GM19099 (cell line): ENCODE measurements around the gene MCC.

Experiments
- POLR2A ChIP-seq: IDR thresholded peaks from 3 replicates; pipeline ENCODE4 v1.6.1; 2011; ENCODE audit warnings: low read depth; ENCODE audit not compliant: insufficient read length; ENCODE audit errors: extremely low read depth

MCC gene

GRCh38 chr5:113394658-113395057, 93.6 kb downstream of the MCC start:
- no peak for TF ChIP-seq POLR2A

- TF ChIP-seq POLR2A = no peak
These were observed 98.0 kb downstream of the MCC start for GRCh38 chr5:113390224-113390623.

- no peak for TF ChIP-seq POLR2A
These were observed 99.1 kb downstream of the MCC start for GRCh38 chr5:113389116-113389515.

GRCh38 chr5:113387844-113388243, 100.4 kb downstream of the MCC start:
- no peak for TF ChIP-seq POLR2A

- TF ChIP-seq POLR2A = no peak
These were observed 103.4 kb downstream of the MCC start for GRCh38 chr5:113384782-113385285.

- no peak for TF ChIP-seq POLR2A
These were observed 105.5 kb downstream of the MCC start for GRCh38 chr5:113382731-113383130.

GRCh38 chr5:113381791-113382190, 106.5 kb downstream of the MCC start:
- no peak for TF ChIP-seq POLR2A

- TF ChIP-seq POLR2A = no peak
These were observed 107.4 kb downstream of the MCC start for GRCh38 chr5:113380807-113381326.

DNA sequence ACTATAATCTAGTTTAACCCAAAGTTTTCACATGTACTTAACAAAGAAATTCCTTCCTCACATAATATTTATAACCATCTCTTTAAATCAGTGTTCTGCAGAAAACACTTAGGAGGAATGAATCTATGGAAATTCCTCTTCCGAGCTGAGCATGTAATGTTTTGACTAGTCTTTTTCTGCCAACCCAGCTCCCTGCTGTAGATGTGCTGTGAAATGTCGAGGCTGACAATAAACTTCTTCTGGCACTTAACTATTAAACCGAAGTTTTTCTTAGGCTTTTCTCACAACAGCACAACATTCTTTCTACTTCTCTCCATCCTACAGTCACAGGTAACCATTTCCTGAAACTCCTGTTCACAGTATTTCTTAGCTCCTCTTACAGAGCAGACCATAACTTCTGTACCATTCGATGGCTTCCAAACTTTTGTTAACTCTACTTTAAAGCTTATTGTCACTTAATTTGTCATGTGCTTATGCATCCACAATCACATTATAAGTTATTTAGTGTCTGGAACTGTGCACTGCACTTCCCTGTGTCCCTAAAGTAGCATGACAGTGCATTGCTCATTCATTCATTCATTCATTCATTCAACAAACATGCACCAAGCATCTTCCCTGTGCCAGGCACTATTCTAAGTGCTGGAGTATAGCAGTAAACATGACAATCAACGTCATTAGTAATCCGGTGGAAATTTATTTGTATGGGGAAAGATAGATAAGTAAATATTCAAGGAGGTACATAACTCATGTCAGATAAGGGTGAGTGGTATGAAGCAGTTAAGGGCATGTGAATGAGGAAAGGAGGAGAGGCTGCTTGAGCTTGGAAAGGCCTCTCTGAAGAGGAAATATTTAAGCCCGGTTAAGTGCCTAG, 108.1 kb downstream of the MCC start:
- no peak for TF ChIP-seq POLR2A

DNA sequence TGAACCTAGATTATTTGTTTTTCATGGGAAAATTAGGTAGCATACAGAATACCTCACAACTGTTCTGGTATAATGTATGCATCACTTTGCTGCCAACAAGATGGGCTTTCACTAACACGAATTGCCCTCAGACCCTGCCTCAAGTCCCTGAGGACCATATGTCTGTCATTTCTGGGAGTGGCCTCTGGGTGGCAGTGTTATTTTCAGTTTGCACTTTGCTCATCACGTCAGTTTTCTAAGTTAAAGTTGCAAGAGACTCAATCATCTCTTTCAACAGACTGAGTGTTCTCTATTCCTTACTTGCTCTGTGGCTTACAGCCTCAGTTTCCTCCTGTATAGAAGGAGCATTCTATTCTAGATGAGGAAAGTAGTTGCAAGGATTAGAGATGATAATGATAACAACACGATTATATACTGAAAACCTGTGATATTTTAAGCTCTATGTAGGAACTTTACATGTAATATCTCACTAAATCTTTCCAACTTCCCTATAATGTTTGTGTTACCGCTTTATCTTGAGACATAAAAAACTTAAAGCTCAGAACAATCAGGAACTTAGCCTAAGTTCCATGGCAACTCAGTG, 109.2 kb downstream of the MCC start:
- no peak for TF ChIP-seq POLR2A

GRCh38 chr5:113378514-113378913, 109.7 kb downstream of the MCC start:
- TF ChIP-seq POLR2A = no peak

DNA sequence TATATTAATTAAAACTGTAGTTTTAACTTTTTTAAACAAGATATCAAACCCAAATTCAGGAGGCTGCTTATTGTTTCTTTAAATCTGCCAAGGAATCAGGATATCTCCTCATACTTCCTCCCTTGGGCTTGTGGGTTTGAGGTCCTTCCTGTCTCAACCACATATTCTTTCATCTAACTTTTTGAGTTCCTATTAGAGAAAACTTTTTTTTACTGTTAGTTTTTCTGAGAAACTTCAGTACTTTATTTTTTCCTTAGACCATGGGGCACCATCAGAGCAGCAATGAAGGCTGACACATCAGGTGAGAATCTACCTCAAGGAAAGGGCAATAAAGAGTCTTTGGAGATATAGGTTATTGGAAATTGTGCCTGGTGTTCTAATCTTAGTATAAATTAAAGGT, 110.2 kb downstream of the MCC start:
- TF ChIP-seq POLR2A = no peak

GRCh38 chr5:113376640-113377039, 111.6 kb downstream of the MCC start:
- TF ChIP-seq POLR2A = no peak

DNA sequence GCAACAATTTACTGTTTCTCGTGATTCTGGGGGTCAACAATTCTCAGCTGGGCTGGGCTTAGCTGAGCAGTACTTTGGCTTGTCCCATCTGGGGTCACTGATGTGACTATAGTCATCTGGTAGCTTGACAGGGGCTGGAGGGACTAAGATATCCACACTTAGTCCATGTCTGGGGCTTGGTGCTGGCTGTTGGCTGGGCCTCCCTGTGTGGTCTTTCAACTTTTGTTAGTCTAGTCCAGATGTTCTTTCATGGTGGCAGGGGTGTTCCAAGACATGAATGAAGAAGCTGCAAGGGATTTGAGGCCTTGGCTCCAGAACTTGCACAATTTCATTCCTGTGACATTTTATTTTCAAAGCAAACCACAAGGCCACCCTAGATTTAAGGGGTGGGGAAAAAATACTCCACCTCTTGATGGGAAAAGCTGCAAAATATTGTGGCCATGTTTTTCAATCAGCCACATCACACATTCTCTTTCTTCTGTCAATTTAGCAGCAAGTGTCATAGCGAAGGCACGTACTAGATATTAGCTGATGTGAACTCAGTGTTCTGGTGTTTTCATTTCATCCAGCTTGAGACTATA, 112.7 kb downstream of the MCC start:
- TF ChIP-seq POLR2A = no peak

DNA sequence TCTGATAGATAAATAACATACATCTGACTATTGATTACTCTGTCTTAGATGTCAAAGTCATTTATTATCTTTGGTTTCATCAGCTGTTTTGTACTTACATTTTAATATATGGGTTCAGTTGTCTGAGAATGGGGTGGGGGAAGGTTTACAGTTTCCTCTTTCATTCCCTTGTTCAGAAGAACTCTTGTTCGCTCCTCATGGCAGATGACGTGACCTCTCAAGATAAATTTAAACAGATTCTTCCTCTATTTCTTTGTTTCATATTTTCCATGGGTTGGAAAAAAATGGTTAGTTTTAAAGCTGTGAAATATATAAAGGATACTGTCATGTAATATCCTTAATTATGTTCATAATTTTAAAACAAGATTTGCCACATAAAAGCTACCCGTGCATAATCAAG, 114.8 kb downstream of the MCC start:
- TF ChIP-seq POLR2A = no peak
